ENCODE data around the gene ELMO3. TPM values are rescaled to one million over a fixed set of nuclear protein-coding genes. Genes with fewer than 3 reads are reported as not detected.

The ELMO3 gene
- total RNA-seq, 4 donors from 2014 or later = 0.09 to 0.55 (median 0.29) TPM

GRCh38 chr16:67246081-67246755 lies 47.3 kb downstream of the ELMO3 start:
- in situ Hi-C loops (cut with MboI; ENCODE audit: low sequenced_read_pairs in 4 of 4) = no loop called here
- Histone ChIP-seq H3K27me3 (no peaks in the 10 kb centered on the region), H3K4me3 (peak overlapping the region; percentile 84 to 93 (median 90)), H3K36me3 (no peaks in the 10 kb centered on the region), H3K9me3 (no peaks in the 10 kb centered on the region), H3K27ac (peak overlapping the region; percentile 94 to 99 (median 98)), H3K4me1 (peaks cover 65 to 68% of the 10 kb centered on the region in 2 donors)
- intact Hi-C loops (cut with DNase I; ENCODE audit: low total_unique reads) = loop anchor here (1.0 to 5.0 kb wide), 4 partner anchors 19 to 826 kb away; partner anchors contain the start of genes HSF4 and TMEM208
- ATAC-seq = peak; percentile 11 to 22
- TF ChIP-seq POLR2A (IDR thresholded peaks at IDR 0.05) = peak; percentile 37 to 44
- peak in 3 of 5 experiments; percentile 23 to 56 (median 26) for TF ChIP-seq CTCF (IDR thresholded peaks at IDR 0.05 in 4 of 5, conservative IDR thresholded peaks at IDR 0.05 in 1 of 5)
- peak; percentile 69 to 85 for DNase-seq

GRCh38 chr16:67246756-67247191 lies 47.8 kb downstream of the ELMO3 start:
- DNase-seq (peak in 1 of 2 donors; percentile 76), ATAC-seq (peak; percentile 16 to 22)
- Histone ChIP-seq H3K27me3 (no peaks in the 10 kb centered on the region), H3K4me1 (peaks cover 60 to 62% of the 10 kb centered on the region in 2 donors), H3K36me3 (no peaks in the 10 kb centered on the region), H3K4me3 (peak overlapping the region; percentile 84 to 93 (median 90)), H3K27ac (peak overlapping the region; percentile 94 to 99 (median 98)), H3K9me3 (no peaks in the 10 kb centered on the region)
- TF ChIP-seq CTCF (IDR thresholded peaks at IDR 0.05 in 4 of 5, conservative IDR thresholded peaks at IDR 0.05 in 1 of 5) (peak in 2 of 5 experiments; percentile 10 to 25), POLR2A (IDR thresholded peaks at IDR 0.05) (no peak)
- in situ Hi-C loops (cut with MboI; ENCODE audit: low sequenced_read_pairs in 4 of 4) = no loop called here
- intact Hi-C loops (cut with DNase I; ENCODE audit: low total_unique reads) = loop anchor here (1.0 to 5.0 kb wide), 4 partner anchors 19 to 826 kb away; partner anchors contain the start of genes HSF4 and TMEM208

- in situ Hi-C loops (cut with MboI; ENCODE audit: low sequenced_read_pairs in 4 of 4) (no loop called here), intact Hi-C loops (cut with DNase I; ENCODE audit: low total_unique reads) (loop anchor here (5.0 kb wide), 3 partner anchors 85 to 825 kb away; partner anchors contain the start of gene HSF4)
- Histone ChIP-seq H3K4me1 (peaks cover 53 to 56% of the 10 kb centered on the region in 2 donors), H3K9me3 (no peaks in the 10 kb centered on the region), H3K36me3 (no peaks in the 10 kb centered on the region), H3K4me3 (peak within 1 kb of the TSS; percentile 84 to 93 (median 90)), H3K27me3 (no peaks in the 10 kb centered on the region), H3K27ac (peak within 1 kb of the TSS; percentile 94 to 99 (median 98))
- peak; percentile 45 to 46 for ATAC-seq
- TF ChIP-seq POLR2A (IDR thresholded peaks at IDR 0.05) = peak; percentile 86 to 93
- TF ChIP-seq CTCF (IDR thresholded peaks at IDR 0.05 in 4 of 5, conservative IDR thresholded peaks at IDR 0.05 in 1 of 5) = peak in 1 of 5 experiments; percentile 6
- peak; percentile 98 to 99 for DNase-seq
Measured at GRCh38 chr16:67247192-67248072, 48.5 kb downstream of the ELMO3 start, which contains the start of gene FHOD1. FHOD1 (minus strand) TSS chr16:67247481; CDS start chr16:67247410, 71 bp downstream.

- peak overlapping the region; percentile 68 to 93 (median 88) for H3K4me3 ChIP-seq
- intact Hi-C loops (cut with DNase I; ENCODE audit: low total_unique reads) (loop anchor here (5.0 kb wide), 3 partner anchors 86 to 824 kb away; partner anchors contain the start of gene HSF4), in situ Hi-C loops (cut with MboI; ENCODE audit: low sequenced_read_pairs in 4 of 4) (no loop called here)
- TF ChIP-seq POLR2A (IDR thresholded peaks at IDR 0.05) = no peak
- no peak for TF ChIP-seq CTCF (IDR thresholded peaks at IDR 0.05 in 4 of 5, conservative IDR thresholded peaks at IDR 0.05 in 1 of 5)
- no peaks in the 10 kb centered on the region for H3K36me3 ChIP-seq
- H3K27ac ChIP-seq = peak overlapping the region; percentile 94 to 99 (median 98)
- no peaks in the 10 kb centered on the region for H3K9me3 ChIP-seq
- H3K4me1 ChIP-seq = peaks cover 50% of the 10 kb centered on the region in 2 donors
- H3K27me3 ChIP-seq = no peaks in the 10 kb centered on the region
- DNase-seq (no peak), ATAC-seq (no peak)
Measured at GRCh38 chr16:67248073-67248400, 49.1 kb downstream of the ELMO3 start.
